ENCODE results near the gene HOXA11.

GRCh38 chr7:27143950-27144780 is 40.9 kb downstream of the HOXA11 start:
- TF ChIP-seq CTCF (conservative IDR thresholded peaks at IDR 0.05; ENCODE audit: low read depth, low read length) (0 out of 2 replicates have a peak, but pooled peaks have one; percentile 0), EZH2 (IDR thresholded peaks at IDR 0.05; ENCODE audit: low read length, unreplicated experiment) (no peak), EZH2phosphoT487 (IDR thresholded peaks at IDR 0.05; ENCODE audit: borderline replicate concordance, low read length) (no peak)

Data from PC-3 (cell line).